ENCODE measurements around the gene TRUB1.
"Not testable (repeated sequence)": the region's sequence is repeated elsewhere in the genome, so short reads cannot be mapped to it uniquely, and the experiment has no call there.

Gene TRUB1

GRCh38 chr10:114925587-114926586, 12.1 kb upstream of the TRUB1 start:
- no peak for FAIRE-seq

- no peak for FAIRE-seq
Measured at GRCh38 chr10:114928818-114929217, 9.2 kb upstream of the TRUB1 start.

DNA sequence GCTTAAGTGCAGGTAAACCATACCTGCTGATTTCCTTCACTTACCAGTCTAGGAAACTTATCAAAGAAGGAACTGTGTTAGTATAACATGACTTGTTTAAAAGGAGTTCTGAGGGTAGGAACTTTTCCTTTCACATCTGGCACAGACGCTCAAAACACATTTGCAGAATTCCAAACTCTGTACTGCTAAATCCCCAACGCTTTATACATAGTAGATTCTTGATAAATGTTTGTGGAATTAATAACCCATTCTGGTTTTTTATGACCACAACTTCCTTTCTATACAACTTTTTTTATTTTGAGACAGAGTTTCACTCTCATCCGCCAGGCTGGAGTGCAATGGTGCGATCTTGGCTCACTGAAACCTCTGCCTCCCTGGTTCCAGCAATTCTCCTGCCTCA, 7.7 kb upstream of the TRUB1 start:
- FAIRE-seq = no peak

DNA sequence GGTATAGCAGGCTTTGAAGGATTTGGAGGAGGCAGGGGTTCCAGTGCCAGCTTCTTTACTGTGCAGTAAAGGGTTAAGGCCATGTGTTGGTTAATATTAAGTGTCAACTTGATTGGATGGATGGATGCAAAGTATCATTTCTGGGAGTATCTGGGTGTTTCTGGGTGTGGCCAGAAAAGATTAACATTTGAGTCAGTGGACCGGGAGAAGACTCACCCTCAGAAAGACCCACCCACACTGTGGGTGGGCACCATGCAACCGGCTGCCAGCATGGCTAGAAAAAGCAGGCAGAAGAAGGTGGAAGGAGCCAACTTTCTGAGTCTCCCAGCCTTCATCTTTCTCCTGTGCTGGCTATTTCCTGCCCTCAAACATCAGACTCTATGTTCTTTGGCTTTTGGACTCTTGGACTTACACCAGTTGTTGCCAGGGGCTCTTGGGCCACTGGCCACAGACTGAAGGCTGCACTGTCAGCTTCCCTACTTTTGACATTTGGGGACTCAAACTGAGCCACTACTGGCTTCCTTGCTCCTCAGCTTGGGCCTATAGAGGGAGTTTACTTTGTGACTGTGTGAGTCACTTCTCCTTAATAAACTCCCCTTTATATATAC, 6.8 kb upstream of the TRUB1 start:
- FAIRE-seq = no peak

DNA sequence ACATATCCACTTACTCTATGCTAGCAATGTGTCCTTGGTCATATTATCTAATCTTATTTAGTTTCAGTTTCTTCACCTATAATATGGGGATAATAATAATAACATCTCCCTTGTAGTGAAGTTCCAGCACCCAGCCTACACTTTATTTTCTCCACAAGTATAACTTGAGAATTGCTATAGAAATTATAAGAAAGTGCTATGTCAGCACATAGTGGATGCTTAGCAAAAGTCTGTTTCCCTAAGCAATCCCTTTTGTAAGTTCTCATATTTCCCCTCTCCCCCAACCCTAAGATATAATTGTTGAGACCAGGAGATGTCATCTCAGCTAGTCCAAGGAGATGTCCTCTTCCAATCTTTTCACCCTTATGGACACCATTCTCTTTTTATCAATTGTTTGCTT, 5.8 kb upstream of the TRUB1 start:
- no peak for FAIRE-seq

GRCh38 chr10:114932945-114933344, 5.0 kb upstream of the TRUB1 start:
- FAIRE-seq = no peak

DNA sequence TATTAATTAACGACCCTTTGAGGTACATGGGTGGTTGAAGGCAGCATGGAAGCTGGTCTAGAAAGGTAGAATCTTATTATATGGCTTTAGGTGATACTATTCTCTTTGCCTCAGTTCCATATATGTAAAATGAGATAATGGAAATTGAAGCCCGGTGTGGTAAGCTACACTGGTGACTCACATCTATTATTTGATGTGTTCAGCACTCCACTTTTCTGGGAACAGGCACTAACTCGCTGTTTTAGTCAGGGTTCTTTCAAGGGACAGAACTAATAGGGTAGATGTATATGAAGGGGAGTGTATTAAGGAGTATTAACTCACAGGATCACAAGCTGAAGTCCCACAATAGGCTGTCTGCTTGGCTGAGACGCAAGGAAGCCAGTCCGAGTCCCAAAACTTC, 4.4 kb upstream of the TRUB1 start:
- FAIRE-seq = no peak

DNA sequence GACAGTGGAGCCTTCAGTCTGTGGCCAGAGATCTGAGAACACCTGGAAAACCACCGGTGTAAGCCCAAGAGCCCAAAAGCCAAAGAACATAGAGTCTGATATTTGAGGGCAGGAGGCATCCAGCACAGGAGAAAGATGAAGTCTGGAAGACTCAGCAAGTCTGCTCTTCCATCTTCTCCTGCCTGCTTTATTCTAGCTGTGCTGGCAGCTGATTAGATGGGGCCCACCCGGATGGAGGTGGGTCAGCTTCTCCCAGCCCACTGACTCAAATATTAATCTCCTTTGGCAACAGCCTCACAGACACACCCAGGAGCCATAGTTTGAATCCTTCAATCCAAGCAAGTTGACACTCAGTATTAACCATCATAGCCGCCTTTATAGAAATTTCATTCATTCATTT, 4.0 kb upstream of the TRUB1 start:
- FAIRE-seq = not testable (repeated sequence)

DNA sequence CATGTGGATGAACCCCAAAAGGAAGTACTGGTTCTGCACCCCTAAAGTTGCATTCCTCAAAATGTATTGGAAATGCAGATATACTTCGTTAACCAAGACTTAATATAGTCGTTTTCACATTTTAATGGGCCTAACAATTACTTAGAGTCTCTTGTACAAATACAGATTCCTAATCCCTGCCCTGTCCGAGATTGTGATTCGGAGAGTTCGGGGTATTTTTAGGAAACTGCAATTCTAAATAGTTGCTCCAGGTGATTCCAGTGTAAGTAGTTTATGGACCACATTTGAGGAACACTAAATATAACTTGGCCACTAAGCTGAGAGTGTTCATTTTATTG, 830 bp downstream of the TRUB1 start:
- FAIRE-seq = no peak

DNA sequence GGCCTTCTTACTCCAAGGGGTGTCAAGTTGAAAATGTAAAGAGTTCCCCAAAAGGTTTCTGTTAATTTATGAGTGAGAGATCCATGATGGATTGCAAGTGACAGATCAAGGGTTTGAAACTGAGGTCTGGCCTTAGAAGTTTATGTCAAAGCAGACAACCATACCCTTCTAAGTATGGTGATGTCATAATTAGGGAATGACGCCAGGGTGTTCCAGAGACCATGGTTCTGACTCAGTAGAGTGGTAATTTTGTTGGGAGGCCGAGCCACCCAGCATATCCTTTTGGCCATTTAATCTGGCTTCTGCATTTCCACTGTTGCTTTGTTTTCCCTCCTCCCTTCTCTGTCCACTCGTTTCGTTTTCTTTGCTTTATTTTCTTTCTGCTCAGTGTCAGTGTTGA, 2.7 kb downstream of the TRUB1 start:
- FAIRE-seq = no peak

GRCh38 chr10:114943000-114943399, 5.0 kb downstream of the TRUB1 start:
- FAIRE-seq = no peak

- FAIRE-seq = no peak
Measured at GRCh38 chr10:114953047-114953446, 15.1 kb downstream of the TRUB1 start.

DNA sequence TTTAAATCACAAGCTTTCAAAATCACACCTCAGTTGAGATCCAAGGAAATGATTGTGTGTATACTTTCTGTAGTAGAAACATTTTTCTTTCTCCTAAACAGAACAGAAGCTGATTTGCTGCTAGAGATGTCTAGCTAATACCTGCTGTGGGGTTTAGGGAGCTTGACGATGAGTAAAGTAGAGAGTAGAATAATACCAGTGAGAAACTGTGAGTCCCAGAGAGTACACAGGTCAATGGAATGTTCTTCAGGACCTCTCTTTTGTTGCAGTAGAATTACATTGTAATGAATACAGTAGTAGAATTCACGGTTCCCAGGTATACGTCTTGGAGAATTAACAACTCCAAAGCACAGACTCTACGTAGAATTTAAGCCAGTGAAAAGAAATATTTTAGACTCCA, 18.0 kb downstream of the TRUB1 start:
- FAIRE-seq = no peak

DNA sequence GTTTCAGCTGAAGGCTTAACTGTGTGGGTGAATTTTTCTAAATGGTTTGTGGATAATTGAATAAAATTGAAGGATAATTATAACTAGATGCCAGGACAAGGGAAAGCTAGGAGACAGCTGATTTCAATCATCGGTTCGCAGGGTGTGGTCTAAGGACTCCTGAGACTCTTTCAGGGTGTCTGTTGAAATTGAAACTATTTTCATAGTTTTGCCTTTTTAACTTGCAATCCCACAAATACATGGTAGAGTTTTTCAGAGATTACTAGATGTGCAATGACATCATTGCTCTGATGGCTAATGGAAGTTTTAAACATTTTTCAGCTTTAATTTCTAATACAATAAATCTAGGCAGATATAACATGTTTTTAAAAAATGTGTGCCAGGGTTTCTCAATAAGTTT, 18.5 kb downstream of the TRUB1 start:
- no peak for FAIRE-seq

GRCh38 chr10:114957122-114957521, 19.1 kb downstream of the TRUB1 start:
- no peak for FAIRE-seq

GRCh38 chr10:114957673-114958072, 19.7 kb downstream of the TRUB1 start:
- no peak for FAIRE-seq

GRCh38 chr10:114962441-114962840, 24.4 kb downstream of the TRUB1 start:
- FAIRE-seq = no peak

DNA sequence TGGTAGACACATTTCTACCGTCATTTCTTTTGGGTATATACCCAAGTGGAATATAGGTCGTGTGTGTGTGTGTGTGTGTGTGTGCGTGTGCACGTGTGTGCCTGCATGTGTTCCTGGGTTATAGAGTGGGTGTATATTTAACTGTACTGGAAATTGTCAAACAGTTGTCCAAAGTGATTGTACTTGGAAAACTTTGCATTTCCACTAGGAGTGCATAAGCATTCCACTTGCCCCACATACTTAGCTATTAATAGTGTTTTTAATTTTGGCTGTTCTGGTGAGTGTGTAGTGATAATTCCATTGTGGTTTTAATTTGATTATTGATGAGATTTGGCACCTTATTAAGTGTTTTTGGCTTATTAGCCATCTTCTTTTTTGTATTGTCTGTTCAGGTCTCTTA, 25.9 kb downstream of the TRUB1 start:
- FAIRE-seq = no peak

- FAIRE-seq = no peak
Measured at GRCh38 chr10:114967071-114967470, 29.1 kb downstream of the TRUB1 start.

- no peak for FAIRE-seq
Measured at GRCh38 chr10:114970515-114970914, 32.5 kb downstream of the TRUB1 start.

DNA sequence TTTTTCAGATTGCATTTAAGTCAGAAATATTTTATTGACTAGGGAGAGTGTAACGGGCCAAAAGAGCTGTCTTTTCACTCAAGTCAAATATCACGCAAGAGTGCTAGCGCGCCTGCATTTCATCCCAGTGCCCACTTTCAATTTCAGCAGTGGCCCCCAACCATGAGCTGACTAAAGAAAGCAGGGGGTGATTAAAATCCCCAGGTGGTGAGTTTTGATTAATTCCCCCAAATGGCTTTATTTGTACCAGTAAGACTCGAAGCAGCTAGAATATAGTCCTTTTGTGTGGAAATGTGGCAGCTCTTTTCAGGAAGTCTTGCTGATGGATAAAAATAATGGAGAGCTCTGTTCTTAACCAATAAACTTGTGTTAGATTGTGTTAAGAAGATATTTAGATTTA, 35.3 kb downstream of the TRUB1 start:
- FAIRE-seq = no peak

DNA sequence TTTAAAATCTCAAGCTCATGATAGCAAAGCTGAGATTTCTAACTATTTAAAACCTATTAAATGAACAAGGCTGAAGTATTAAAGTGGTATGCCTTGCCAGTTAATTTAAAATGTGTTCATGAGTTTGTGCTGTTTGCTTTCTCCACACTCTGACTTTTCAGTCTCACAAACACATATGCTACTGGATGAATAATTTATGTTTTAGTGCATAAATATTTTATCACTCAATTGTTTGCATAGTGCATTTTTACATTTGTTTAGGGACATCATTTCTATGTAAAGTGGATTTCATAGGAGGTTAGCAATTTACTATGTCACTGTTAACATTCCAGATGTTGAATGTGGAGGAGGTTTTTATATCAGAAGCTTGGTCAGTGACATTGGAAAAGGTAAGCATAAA, 36.0 kb downstream of the TRUB1 start:
- FAIRE-seq = no peak

DNA sequence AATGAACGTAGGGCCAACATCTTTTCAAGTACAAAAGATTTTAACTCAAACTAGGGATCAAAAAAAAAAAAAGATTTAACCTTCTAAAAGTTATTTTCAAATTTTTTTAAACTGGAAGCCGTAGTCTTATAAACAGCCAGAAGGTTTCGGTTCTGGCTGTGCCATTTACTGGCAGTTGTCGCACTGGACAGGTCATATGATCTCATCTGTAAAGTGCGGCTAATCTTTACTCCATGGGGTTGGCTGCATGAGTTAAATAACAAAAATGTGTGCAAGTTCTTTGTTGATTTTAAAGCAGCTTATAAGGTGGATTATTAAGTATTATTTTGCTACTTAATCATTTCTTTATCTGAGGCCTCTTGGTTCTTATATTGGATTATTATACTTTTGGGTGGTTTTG, 36.6 kb downstream of the TRUB1 start:
- FAIRE-seq = no peak

DNA sequence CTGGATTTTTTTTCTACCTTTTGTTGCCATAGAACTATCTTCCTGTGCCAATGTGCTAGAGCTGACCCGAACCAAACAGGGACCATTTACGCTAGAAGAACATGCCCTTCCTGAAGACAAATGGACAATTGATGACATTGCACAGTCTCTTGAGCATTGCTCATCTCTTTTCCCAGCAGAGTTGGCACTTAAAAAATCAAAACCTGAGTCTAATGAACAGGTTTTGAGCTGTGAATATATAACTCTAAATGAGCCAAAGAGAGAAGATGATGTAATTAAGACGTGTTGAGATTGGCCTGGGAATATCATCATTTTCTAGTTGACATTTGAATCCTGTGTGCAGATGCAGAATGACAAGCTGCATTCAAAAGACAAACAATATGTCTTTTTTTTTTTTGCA, 37.1 kb downstream of the TRUB1 start:
- no peak for FAIRE-seq

DNA sequence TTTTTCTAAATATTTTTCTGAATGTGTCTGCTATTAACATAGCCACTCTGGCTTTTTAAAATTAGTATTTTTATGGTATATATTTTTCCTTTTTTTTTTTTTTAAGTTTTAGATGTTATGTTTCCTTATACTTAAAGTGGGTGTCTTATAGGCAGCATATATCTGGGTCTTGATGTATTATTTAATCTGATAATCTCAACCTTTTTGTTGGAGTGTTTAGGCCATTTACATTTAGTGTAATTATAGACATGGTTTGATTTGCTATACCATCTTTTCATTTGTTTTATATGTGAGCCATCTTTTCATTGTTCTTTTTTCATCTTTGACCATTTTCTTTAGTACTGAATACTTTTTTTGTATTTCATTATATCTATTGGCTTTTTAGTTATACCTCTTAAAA, 45.0 kb downstream of the TRUB1 start:
- no peak for FAIRE-seq

Measured in G401.6 (cell line).